ENCODE measurements around the gene ZSCAN31. TPM values are rescaled to one million over a fixed set of nuclear protein-coding genes. Genes with fewer than 3 reads are reported as not detected.
A peak's percentile ranks its signal among the peaks of the same experiment; 100 is the strongest.

ZSCAN31 gene
- total and polyA plus RNA-seq, 9 of the 15 experiments (the other 6 are each of a cell fraction or from before 2014, with no cell fraction given), result 3.9 to 12.1 (median 7.0) TPM

- TF ChIP-seq CEBPZ (IDR thresholded peaks at IDR 0.05; ENCODE audit: borderline replicate concordance, low read depth, low read length) (no peak), ZNF212 (CRISPR knock-in tag; IDR thresholded peaks at IDR 0.05) (no peak), ILF3 (IDR thresholded peaks at IDR 0.05; ENCODE audit: borderline replicate concordance) (no peak), C11orf30 (IDR thresholded peaks at IDR 0.05; ENCODE audit: low read depth) (no peak), PKNOX1 (IDR thresholded peaks at IDR 0.05) (peak; percentile 19; the same call in 1 of the 2 replicates), ARID1B (IDR thresholded peaks at IDR 0.05) (0 out of 2 replicates have a peak, but pooled peaks have one; percentile 17), ZNF134 (CRISPR knock-in tag; conservative IDR thresholded peaks at IDR 0.05) (peak; percentile 90), ZC3H8 (IDR thresholded peaks at IDR 0.05) (no peak), NFE2 (IDR thresholded peaks at IDR 0.05; ENCODE audit: low read depth) (0 out of 2 replicates have a peak, but pooled peaks have one; percentile 12), ZNF316 (IDR thresholded peaks at IDR 0.05) (no peak), TCF15 (CRISPR knock-in tag; IDR thresholded peaks at IDR 0.05) (no peak), RFX1 (IDR thresholded peaks at IDR 0.05) (no peak), ZBTB43 (CRISPR knock-in tag; IDR thresholded peaks at IDR 0.05) (no peak), ZNF318 (IDR thresholded peaks at IDR 0.05; ENCODE audit: borderline replicate concordance in 1 of 2, low read depth in 1 of 2) (no peak), PHF21A (IDR thresholded peaks at IDR 0.05; ENCODE audit: borderline replicate concordance, low read depth) (no peak)
Measured at GRCh38 chr6:28369463-28369862, 33.5 kb upstream of the ZSCAN31 start (continued).

All from K562 (cell line).